Forelimb muscle (tissue), 1 donor: ENCODE measurements around the gene MMUT. TPM values are rescaled to one million over a fixed set of nuclear protein-coding genes. Genes with fewer than 3 reads are reported as not detected.
"Not testable (repeated sequence)": the region's sequence is repeated elsewhere in the genome, so short reads cannot be mapped to it uniquely, and the experiment has no call there.

Experiments used
- DNase-seq: peaks from one replicate; pipeline ENCODE4 v3.0.0-alpha.2; 2013; ENCODE audit warnings: low read depth
- polyA plus RNA-seq: library from polyadenylated mRNA; unstranded; fragments of 120-200 nt; gene quantifications from one replicate; pipeline ENCODE4 v1.2.1, GENCODE V29; 2013; ENCODE audit not compliant: insufficient read length

MMUT gene
- 18.8 TPM for polyA plus RNA-seq

DNA sequence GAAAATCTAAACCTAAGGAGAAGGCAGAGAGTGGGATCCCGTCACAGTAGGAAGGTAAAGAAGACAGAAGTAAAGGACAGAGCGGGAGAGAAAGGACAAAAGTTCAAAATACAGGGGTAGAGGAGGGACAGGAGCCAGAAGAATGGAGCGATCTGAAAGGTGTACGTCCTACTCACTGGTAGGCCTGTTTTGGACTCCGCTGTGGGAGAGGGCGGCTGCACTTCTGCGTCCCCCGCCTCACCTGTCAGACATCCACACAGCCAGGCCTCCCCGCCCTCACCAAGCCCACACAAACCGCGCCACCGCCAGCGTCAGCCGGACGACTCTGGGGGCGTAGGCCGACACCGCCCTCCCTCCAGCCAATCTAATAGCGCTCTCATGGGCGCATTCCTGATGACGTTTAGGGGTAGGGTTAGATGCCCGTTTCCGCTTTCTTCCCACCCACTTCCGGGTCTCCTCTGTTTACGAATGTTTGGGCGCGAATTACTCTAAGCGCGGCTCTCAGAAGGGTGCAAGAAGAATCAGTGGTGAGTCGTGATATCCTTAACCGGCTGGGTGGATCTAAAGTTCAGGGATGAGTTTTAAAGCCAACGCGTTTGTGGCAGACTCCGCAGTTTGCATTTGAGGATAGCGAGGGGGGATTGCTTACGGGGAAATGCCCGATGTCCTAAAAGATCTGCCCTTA is at the start of gene MMUT, which contains the start of gene CENPQ:
Gene MMUT, minus strand, starts transcription at position 327 of the 685 bp plus-strand sequence. CDS start 3,787 bp downstream, outside the sequence.
Gene CENPQ, plus strand, starts transcription at position 444 of the 685 bp plus-strand sequence. CDS start 6,807 bp downstream, outside the sequence.
- peak; percentile 90 for DNase-seq

DNA sequence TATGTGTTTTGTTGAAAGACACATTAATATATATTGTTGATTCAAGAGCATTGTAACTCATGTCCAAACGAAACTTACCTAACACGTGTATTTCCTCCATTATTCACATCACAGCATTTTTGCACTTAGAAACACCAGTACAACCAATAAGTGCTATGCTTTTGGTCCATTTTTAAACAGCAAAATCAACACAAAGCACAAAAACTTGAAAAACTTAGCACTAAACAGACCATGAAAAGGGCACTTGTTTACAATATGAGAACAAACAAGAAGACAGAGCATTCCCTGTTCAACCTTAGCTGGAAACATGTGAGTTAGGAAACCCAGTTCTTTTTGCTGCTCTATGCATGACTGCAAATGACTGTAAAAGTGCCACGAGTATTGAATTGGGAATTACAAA is 46.3 kb upstream of the MMUT start:
- DNase-seq: no peak

DNA sequence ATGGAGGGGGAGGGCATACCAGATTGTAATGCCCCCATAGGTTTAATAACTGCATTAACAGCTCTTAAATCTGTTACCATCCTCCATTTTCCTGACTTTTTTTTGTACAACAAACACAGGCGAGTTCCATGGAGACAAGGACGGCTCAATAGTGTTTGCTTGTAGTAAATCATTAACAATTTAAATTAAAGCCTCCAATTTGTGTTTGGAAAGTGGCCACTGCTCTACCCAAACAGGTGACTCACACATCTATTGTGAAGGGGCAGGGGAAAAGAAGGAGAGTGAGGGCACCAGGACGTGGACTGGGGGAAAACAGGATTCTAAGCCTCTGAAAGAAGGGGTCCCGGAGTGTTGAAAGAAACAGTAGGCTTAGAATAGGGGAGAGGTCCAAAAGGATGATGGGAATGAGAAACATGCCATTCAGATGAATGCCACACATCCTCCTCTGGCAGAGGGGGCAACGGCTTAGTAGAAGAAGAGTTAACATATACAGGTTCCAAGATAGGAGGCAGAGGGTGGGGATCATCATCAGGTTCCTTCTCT is 43.6 kb upstream of the MMUT start:
- no peak for DNase-seq

DNA sequence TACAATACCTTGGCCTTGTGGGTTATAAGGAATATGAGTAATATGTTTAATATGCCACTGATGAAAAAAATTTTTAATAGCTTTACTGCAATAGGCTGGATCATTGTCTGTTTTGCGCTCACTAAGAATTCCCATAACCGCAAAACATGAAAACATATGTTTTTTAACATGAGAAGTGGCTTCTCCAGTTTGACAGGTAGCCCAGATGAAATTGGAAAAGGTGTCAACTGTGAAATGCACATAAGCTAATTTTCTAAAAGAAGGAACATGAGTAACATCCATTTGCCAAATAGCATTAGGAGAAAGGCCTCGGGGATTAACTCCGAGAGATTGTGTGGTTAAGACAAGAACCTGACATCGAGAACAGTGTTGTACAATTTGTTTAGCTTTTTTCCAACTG is 41.6 kb upstream of the MMUT start:
- no peak for DNase-seq

DNA sequence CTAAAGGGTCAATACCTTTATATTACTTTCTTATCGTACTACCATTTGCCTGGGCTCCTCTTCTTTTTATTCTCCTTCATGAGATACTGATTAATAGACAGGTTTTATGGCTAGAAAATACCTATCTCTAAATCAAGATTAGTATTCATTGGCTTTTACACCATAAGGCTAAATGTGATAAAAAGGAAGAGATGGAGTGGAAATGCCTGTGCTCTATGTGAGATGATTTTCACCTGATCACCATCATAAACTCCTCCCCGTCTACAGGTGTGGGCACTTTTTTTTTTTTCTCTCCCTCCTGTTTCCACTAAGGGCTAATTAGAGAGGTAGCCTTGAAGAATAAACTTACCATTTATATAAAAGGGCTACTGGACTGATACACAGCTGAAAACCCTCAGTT is 36.6 kb upstream of the MMUT start, which contains the start of gene GLYATL3:
Gene GLYATL3, plus strand, starts transcription at position 301 of the 400 bp plus-strand sequence. CDS start 12,068 bp downstream, outside the sequence.
- DNase-seq: no peak

DNA sequence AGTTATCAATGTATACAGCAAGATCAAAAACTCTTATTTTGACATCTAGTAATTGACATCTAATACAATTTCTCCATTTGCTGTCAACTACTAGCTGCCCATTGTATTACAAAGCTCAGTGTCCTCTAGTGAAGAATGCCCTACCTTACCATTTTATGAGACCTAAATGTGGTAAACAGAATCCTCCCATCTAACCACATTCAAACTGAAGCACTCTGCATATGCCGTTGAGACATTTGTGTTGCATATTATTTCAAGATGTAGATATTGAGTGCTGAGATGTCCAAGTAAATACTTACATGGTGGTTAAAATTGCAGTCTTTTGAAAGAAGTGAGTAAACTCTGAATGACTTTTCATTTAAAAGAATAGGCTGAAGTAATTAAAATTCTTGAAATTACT is 36.1 kb upstream of the MMUT start:
- DNase-seq: no peak

DNA sequence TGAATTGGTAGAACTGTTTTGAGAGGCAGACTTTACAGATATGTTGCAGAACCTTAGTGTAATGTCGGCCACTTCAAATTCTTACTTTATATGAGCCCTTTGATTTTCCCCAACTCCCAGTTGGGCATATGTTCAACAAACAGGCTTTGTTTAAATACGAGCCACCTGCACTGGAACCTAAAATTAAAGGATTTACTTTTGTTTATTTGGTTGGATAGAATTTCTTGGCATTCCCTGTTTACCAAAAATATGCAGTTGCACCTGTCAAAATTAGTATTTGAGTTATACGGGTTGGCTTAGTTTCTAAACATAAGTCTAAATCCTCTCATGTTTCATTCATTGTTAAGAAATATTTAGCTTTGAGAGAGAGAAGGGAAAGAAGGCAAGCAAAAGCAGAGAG is 34.3 kb upstream of the MMUT start:
- DNase-seq: no peak

DNA sequence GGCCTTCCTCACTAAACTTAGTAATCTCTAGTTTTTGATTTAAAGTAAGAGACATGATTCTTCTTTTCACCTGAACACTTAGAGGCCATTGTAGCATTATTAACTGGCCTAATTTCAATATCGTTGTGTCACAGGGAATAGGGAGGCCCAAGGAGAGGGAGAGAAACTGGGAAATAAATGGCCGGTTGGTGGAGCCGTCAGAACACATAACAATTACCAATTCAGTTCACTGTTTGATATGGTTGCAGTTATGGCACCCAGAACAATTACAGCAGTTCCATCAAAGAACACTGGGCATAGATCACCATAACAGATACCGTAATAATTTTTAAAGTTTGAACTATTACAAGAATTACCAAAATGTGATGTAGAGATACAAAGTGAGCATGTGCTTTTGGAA is 27.6 kb upstream of the MMUT start:
- no peak for DNase-seq

DNA sequence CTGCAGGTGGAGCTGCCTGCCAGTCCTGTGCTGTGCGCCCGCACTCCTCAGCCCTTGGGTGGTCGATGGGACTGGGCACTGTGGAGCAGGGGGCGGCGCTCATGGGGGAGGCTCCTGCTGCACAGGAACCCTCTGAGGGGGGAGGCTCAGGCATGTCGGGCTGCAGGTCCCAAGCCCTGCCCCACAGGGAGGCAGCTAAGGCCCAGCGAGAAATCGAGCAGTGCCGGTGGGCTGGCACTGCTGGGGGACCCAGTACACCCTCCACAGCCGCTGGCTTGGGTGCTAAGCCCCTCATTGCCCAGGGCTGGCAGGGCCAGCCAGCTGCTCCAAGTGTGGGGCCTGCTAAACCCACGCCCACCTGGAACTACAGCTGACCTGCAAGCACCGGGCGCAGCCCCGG is 20.3 kb upstream of the MMUT start:
- not testable (repeated sequence) for DNase-seq

DNA sequence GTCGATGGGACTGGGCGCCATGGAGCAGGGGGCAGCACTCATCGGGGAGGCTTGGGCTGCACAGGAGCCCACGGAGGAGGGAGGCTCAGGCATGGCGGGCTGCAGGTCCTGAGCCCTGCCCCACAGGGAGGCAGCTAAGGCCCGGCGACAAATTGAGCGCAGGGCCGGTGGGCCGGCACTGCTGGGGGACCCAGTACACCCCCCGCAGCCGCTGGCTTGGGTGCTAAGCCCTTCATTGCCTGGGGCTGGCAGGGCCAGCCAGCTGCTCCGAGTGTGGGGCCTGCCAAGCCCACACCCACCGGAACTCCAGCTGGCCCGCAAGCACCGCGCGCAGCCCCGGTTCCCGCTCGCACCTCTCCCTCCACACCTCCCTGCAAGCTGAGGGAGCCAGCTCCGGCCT is 18.8 kb upstream of the MMUT start:
- not testable (repeated sequence) for DNase-seq

DNA sequence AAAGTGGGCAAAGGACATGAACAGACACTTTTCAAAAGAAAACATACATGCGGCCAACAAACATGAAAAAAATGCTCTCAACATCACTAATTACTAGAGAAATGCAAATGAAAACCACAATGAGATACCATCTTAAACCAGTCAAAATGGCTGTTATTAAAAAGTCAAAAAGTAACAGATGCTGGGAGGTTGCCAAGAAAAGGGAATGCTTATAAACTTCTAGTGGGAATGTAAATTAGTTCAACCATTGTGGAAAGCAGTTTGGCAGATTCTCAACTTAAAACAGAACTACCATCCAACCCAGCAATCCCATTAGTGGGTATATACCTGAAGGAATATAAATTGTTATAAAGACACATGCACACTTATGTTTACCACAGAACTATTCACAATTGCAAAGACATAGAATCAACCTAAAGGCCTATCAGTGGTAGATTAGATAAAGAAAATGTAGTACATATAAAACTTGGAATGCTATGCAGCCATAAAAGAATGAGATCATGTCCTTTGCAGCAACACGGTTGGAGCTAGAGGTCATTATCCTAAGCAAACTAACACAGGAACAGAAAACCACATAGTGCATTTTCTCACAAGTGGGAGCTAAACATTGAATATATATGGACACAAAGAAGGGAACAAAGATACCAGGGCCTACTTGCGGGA is 16.4 kb upstream of the MMUT start:
- DNase-seq: no peak

DNA sequence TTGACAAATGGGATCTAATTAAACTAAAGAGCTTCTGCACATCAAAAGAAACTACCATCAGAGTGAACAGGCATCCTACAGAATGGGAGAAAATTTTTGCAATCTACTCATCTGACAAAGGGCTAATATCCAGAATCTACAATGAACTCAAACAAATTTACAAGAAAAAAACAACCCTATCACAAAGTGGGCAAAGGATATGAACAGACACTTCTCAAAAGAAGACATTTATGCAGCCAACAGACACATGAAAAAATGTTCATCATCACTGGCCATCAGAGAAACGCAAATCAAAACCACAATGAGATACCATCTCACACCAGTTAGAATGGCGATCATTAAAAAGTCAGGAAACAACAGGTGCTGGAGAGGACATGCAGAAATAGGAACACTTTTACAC is 13.5 kb upstream of the MMUT start:
- DNase-seq: not testable (repeated sequence)

DNA sequence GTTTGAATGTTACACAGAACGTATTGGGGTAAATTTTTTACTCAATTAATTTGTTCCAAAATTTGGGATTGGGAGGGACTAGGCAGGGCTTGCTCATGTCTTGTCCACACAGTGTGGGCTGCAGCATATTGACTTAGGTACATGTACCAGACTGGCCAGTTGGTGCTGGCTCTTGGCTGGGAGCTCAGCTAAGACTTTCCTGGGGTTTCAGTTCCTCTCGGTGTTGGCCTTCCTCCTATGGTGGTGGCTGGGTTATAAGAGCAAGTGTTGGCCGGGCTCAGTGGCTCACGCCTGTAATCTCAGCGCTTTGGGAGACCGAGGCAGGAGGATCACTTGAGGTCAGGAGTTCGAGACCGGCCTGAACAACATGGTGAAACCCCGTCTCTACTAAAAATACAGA is 5.0 kb upstream of the MMUT start:
- DNase-seq: no peak

DNA sequence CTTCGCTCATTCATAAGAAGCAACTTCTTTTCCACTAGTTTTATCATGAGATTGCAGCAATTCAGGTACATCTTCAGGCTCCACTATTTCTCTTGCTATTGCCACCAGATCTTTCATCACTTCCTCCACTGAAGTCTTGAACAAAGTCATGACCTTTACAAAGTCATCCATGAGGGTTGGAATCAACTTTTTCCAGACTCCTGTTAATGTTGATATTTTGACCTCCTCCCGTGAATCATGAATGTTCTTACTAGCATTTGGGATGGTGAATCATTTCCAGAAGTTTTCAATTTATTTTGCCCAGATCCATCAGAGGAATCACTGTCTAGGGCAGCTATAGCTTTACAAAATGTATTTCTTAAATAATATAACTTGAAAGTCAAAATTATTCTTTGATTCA is 1.6 kb upstream of the MMUT start:
- DNase-seq: no peak

DNA sequence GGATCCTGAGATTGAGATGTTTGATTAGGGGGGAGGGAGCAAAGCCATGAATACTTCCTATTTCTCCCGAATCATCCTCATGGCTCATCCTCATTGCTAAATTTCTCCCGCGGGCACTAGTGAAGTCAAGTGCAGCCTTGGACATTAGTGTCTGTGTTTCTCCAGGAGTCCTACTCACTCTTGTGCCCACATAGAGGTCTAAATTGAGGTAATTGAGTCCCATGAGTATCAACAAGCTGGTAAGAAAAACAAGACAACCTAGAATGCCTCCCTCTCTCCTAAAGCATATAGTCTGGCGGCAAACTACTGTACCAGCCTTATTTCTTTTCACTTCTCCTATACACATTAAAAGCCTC is 537 bp upstream of the MMUT start:
- DNase-seq: no peak

DNA sequence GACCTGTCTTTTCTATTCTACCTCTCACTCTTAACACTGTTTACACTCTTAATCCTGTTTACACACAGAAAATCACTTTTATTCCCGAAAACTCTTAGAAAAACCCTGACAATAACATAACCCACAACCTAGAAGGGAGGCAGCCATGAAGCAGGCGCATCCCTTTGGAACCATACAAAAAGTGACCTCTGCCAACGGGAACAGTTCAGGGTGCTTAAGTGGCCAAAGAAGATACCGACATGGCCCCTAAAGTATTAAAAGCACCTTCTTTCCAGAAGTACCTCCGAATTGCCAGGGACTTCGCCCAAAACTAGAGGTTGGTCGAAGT is 490 bp downstream of the MMUT start:
- DNase-seq: no peak

DNA sequence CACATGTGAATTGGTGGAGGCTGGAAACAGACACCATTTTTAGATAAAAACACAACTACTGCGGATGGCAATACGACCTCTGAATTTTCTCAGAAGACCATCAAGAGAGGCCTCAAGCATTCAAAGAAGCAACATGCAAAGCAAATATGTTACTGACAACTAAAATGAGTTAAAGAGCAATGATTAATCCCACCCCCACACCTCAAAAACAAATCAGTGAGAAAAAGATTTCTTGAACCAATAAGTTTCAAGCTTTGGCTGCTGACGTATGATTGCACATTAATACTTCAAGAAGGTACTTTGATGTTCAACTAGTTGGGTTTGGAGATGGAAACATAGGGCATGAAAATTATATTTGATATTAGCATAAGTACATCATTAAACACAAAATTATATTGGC is 982 bp downstream of the MMUT start:
- no peak for DNase-seq

DNA sequence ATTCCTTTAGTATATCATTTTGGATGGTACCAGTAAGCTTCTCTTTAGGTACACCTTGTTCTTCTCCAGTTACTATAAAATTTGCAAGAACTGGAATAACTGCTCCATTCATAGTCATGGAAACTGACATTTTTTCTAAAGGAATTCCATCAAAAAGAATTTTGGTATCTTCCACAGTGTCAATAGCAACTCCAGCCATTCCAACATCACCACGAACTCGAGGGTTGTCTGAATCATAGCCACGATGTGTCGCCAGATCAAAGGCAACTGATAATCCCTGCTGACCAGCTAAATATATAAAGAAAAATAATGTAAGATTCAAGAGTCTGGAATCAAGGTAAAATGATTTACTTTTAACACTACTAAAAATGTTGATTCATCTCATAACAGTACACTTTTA is 5.3 kb downstream of the MMUT start:
- DNase-seq: no peak

DNA sequence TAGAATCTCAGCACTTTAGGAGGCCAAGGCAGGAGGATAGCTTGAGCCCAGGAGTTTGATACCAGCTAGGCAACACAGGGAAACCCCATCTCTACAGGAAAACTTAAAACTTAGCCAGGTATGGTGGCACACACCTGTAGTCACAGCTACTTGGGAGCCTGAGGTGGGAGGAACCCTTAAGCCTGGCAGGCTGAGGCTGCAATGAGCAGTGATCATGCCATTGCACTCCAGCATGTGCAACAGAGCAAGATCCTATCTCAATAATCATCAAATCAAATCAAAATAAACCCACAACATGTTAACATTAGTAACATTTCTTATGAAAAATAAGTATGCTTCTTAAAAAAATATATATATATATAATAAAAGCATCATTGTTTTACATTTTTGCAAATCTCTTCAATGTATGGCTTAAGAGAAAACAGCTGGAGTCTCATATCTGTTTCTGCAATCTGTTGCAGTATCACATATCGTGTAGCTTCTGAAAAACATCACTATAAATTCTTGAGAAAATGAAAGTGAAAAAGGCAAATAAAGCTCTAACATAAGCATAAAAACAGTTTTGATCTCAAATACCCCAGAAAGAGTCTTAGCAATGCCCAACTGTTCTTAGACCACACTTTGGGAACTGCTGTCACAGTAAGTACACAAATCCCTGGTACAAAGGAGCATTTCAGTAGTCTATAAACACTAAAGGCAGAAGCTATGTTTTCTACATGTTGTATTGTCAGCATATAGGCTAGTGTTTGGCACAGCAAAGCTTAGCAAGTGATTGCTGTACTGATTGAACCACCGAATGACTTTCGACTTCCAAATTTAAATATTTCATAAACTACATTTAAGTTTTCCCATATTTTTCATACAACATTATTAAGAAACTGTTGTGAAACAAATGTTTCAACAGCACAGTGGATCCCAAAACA is 8.0 kb downstream of the MMUT start:
- no peak for DNase-seq

DNA sequence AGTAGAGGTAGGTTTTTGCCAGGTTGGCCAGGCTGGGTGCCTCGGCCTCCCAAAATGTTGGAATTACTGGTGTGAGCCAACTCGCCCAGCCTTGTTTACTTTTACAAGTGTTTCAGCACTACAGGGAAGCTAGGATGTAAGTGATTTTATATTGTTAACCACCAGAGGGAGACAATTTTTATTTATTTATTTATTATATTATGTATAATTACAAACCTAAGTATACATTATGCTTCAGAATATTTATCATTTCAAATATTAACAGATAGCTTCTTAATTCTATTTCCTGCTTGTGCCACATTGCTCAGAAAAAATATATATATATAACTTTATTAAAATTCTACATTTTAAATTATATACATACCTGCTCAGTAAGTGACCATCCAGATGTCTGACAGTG is 9.8 kb downstream of the MMUT start:
- no peak for DNase-seq

DNA sequence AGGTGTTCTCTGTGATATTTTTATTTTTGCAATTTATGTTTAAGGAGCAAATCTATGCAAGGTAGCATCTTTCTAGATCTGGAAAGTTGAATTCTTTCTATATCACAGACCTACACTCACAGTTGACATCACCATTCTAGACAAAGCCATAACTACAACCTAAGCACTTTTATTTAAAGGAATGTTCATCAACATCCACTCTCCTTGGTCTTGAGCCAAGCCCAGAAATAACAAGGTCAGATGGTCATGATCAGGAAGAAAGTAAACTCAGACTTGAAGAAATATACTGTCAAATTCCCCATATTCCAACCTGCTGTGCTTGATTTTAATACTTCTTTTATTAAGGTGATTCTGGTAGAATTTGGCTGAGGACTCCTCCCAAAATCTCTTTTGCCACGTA is 32.2 kb downstream of the MMUT start:
- DNase-seq: no peak

DNA sequence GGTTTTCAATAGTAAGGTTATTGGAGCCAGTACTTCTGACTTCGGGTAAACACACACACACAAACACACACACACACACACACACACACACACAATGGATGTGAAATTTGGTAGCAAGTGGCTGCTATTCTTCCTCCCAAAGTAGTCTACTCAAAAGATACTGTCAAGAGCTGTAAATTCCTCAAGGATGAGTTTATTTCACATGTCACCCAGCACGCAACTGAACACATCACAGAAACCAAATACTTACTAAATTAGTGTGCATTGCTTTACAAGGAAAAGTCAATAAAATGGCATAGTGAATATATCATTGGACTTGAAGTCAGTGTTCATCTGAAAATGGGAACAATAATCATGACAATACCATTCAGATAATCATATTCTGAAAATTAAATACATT is 32.9 kb downstream of the MMUT start:
- DNase-seq: no peak
